Mesenchymal stem cell (in vitro differentiated cells and primary cell): ENCODE measurements around the gene TLL1.

Experiments
- DNase-seq: peaks from one replicate; pipeline ENCODE4 v3.0.0-alpha.2; 2013
- H2AFZ ChIP-seq: one replicate; pipeline ENCODE4 v1.6.1; 2013; ENCODE audit warnings: low read depth, mild to moderate bottlenecking, control low read depth, inconsistent platforms, low read length, moderate library complexity
- H2AK5ac ChIP-seq: 2 replicates; pipeline ENCODE4 v1.6.1; 2013; ENCODE audit warnings: low read length, moderate library complexity, mild to moderate bottlenecking, inconsistent platforms; ENCODE audit not compliant: severe bottlenecking
- H2BK120ac ChIP-seq: one replicate; pipeline ENCODE4 v1.6.1; 2013; ENCODE audit warnings: low read depth, mild to moderate bottlenecking, inconsistent platforms, low read length, moderate library complexity
- H2BK12ac ChIP-seq, 2 experiments: one replicate each; pipeline ENCODE4 v1.6.1; 2013; ENCODE audit warnings: inconsistent platforms in 2 of 2, low read length in 2 of 2, mild to moderate bottlenecking in 2 of 2, moderate library complexity in 2 of 2, control low read depth in 1 of 2
- H2BK15ac ChIP-seq: one replicate; pipeline ENCODE4 v1.6.1; 2013; ENCODE audit warnings: mild to moderate bottlenecking, low read depth, inconsistent platforms; ENCODE audit not compliant: poor library complexity, severe bottlenecking
- H2BK5ac ChIP-seq: 2 replicates; pipeline ENCODE4 v1.6.1; 2013; ENCODE audit warnings: low read depth, mild to moderate bottlenecking, low read length, control low read depth, inconsistent platforms; ENCODE audit not compliant: poor library complexity, severe bottlenecking
- H3K14ac ChIP-seq, 2 experiments: one replicate each; pipeline ENCODE4 v1.6.1; 2013; ENCODE audit warnings: inconsistent platforms in 2 of 2, low read length in 2 of 2, control low read depth in 1 of 2, mild to moderate bottlenecking in 1 of 2, moderate library complexity in 1 of 2
- H3K18ac ChIP-seq, 2 experiments: one replicate each; pipeline ENCODE4 v1.6.1; 2013; ENCODE audit warnings: inconsistent platforms in 2 of 2, low read length in 2 of 2, control low read depth in 1 of 2, low read depth in 1 of 2, mild to moderate bottlenecking in 1 of 2
- H3K23ac ChIP-seq, 2 experiments: one replicate each; pipeline ENCODE4 v1.6.1; 2013; ENCODE audit warnings: inconsistent platforms in 2 of 2, low read length in 2 of 2, mild to moderate bottlenecking in 2 of 2, moderate library complexity in 2 of 2, control low read depth in 1 of 2
- H3K27ac ChIP-seq: 2 replicates; pipeline ENCODE4 v1.5.1; 2013; ENCODE audit warnings: mild to moderate bottlenecking, moderate library complexity, low read length, control low read depth, inconsistent platforms; ENCODE audit not compliant: poor library complexity, severe bottlenecking
- H3K27me3 ChIP-seq, 2 experiments: 2 replicates each; pipeline versions ENCODE4 v1.6.1 to v1.7.0; 2013; ENCODE audit warnings: low read length in 2 of 2, mild to moderate bottlenecking in 2 of 2, moderate library complexity in 2 of 2, control low read depth in 1 of 2, inconsistent platforms in 1 of 2; ENCODE audit not compliant: control insufficient read depth in 1 of 2, insufficient read depth in 1 of 2
- H3K36me3 ChIP-seq, 2 experiments: 2 replicates each; pipeline versions ENCODE4 v1.6.1 to v1.7.0; 2013; ENCODE audit warnings: low read length in 2 of 2, control low read depth in 1 of 2, inconsistent platforms in 1 of 2, low read depth in 1 of 2, mild to moderate bottlenecking in 1 of 2; ENCODE audit not compliant: insufficient read depth in 2 of 2, control insufficient read depth in 1 of 2
- H3K4ac ChIP-seq, 2 experiments: one replicate each; pipeline ENCODE4 v1.6.1; 2013; ENCODE audit warnings: inconsistent platforms in 2 of 2, low read length in 2 of 2, mild to moderate bottlenecking in 2 of 2, moderate library complexity in 2 of 2, control low read depth in 1 of 2, low read depth in 1 of 2
- H3K4me1 ChIP-seq: 2 replicates; pipeline ENCODE4 v1.6.1; 2013; ENCODE audit warnings: low read depth, low read length, control low read depth; ENCODE audit not compliant: control insufficient read depth, insufficient read depth
- H3K4me2 ChIP-seq: 2 replicates; pipeline ENCODE4 v1.6.1; 2013; ENCODE audit warnings: low read length, mild to moderate bottlenecking, inconsistent platforms; ENCODE audit not compliant: poor library complexity, severe bottlenecking
- H3K4me3 ChIP-seq, 2 experiments: 2 replicates each; pipeline versions ENCODE4 v1.5.1 to v1.7.0; 2013; ENCODE audit warnings: low read length in 2 of 2, mild to moderate bottlenecking in 2 of 2, control low read depth in 1 of 2, low read depth in 1 of 2; ENCODE audit not compliant: insufficient read depth in 1 of 2
- H3K79me1 ChIP-seq: replicated peaks from 2 replicates; pipeline ENCODE4 v1.6.1; 2013; ENCODE audit warnings: mild to moderate bottlenecking, control low read depth, low read length, inconsistent platforms; ENCODE audit not compliant: poor library complexity, severe bottlenecking
- H3K9ac ChIP-seq: 2 replicates; pipeline ENCODE4 v1.7.0; 2013; ENCODE audit warnings: mild to moderate bottlenecking, low read length, moderate library complexity
- H3K9me3 ChIP-seq: 2 replicates; pipeline ENCODE4 v1.7.0; 2013; ENCODE audit warnings: mild to moderate bottlenecking, low read length; ENCODE audit not compliant: control insufficient read depth
- H4K8ac ChIP-seq: one replicate; pipeline ENCODE4 v1.6.1; 2013; ENCODE audit warnings: inconsistent platforms, mild to moderate bottlenecking, low read length, moderate library complexity
- H4K91ac ChIP-seq: one replicate; pipeline ENCODE4 v1.6.1; 2013; ENCODE audit warnings: mild to moderate bottlenecking, low read length, inconsistent platforms
- WGBS: methylation state at CpG from one replicate; pipeline ENCODE4 v1.1.7; 2013; ENCODE audit warnings: mixed read lengths; 5-methylcytosine and 5-hydroxymethylcytosine counted together

The TLL1 gene

GRCh38 chr4:165947019-165947418, 74.0 kb downstream of the TLL1 start:
- H2AK5ac ChIP-seq, result no peak overlapping the region
- no peak overlapping the region for H4K91ac ChIP-seq
- no peak overlapping the region for H3K4me3 ChIP-seq
- H2AFZ ChIP-seq, result no peak overlapping the region
- H3K4me1 ChIP-seq, result no peaks in the 10 kb centered on the region
- DNase-seq, result no peak
- H3K36me3 ChIP-seq, result no peaks in the 10 kb centered on the region
- no peaks in the 10 kb centered on the region for H3K9me3 ChIP-seq
- no peak overlapping the region for H4K8ac ChIP-seq
- no peak overlapping the region for H3K23ac ChIP-seq
- no peaks in the 10 kb centered on the region for H3K27me3 ChIP-seq
- H3K14ac ChIP-seq, result no peak overlapping the region
- no peak overlapping the region for H3K9ac ChIP-seq
- H2BK5ac ChIP-seq, result no peak overlapping the region
- H3K4me2 ChIP-seq, result no peak overlapping the region
- no peak overlapping the region for H3K27ac ChIP-seq
- no peak overlapping the region for H3K18ac ChIP-seq
- no peak overlapping the region for H2BK15ac ChIP-seq
- H2BK120ac ChIP-seq, result no peak overlapping the region
- 89% methylated on average over 3 of the region's 3 CpGs for WGBS
- no peaks in the 10 kb centered on the region for H3K79me1 ChIP-seq
- no peak overlapping the region for H2BK12ac ChIP-seq
- H3K4ac ChIP-seq, result no peak overlapping the region

- H3K27ac ChIP-seq, result no peak overlapping the region
- H3K4me2 ChIP-seq, result no peak overlapping the region
- H3K9me3 ChIP-seq, result no peaks in the 10 kb centered on the region
- no peak overlapping the region for H2BK5ac ChIP-seq
- no peak overlapping the region for H3K23ac ChIP-seq
- no peak overlapping the region for H4K8ac ChIP-seq
- no peak overlapping the region for H3K4ac ChIP-seq
- H3K27me3 ChIP-seq, result no peaks in the 10 kb centered on the region
- H4K91ac ChIP-seq, result no peak overlapping the region
- no peak overlapping the region for H3K14ac ChIP-seq
- no peak overlapping the region for H2BK15ac ChIP-seq
- H3K4me1 ChIP-seq, result no peaks in the 10 kb centered on the region
- H2BK120ac ChIP-seq, result no peak overlapping the region
- no peak overlapping the region for H2BK12ac ChIP-seq
- DNase-seq, result no peak
- H3K4me3 ChIP-seq, result no peak overlapping the region
- H3K79me1 ChIP-seq, result no peaks in the 10 kb centered on the region
- no peak overlapping the region for H2AK5ac ChIP-seq
- no peaks in the 10 kb centered on the region for H3K36me3 ChIP-seq
- no peak overlapping the region for H2AFZ ChIP-seq
- no peak overlapping the region for H3K18ac ChIP-seq
- no peak overlapping the region for H3K9ac ChIP-seq
- WGBS, result 54% methylated on average over 3 of the region's 4 CpGs
Measured at GRCh38 chr4:165953181-165953580, 80.1 kb downstream of the TLL1 start.

GRCh38 chr4:165963621-165964020, 90.6 kb downstream of the TLL1 start:
- H3K4me2 ChIP-seq, result no peak overlapping the region
- no peaks in the 10 kb centered on the region for H3K36me3 ChIP-seq
- H3K9ac ChIP-seq, result no peak overlapping the region
- no peak overlapping the region for H3K27ac ChIP-seq
- H3K27me3 ChIP-seq, result no peaks in the 10 kb centered on the region
- no peak for DNase-seq
- WGBS, result 74% methylated on average over 1 of the region's 2 CpGs
- H2BK15ac ChIP-seq, result no peak overlapping the region
- no peak overlapping the region for H4K91ac ChIP-seq
- H3K4ac ChIP-seq, result no peak overlapping the region
- H3K14ac ChIP-seq, result no peak overlapping the region
- no peaks in the 10 kb centered on the region for H3K4me1 ChIP-seq
- no peak overlapping the region for H3K23ac ChIP-seq
- H4K8ac ChIP-seq, result no peak overlapping the region
- H2AFZ ChIP-seq, result no peak overlapping the region
- H2BK120ac ChIP-seq, result no peak overlapping the region
- no peak overlapping the region for H2AK5ac ChIP-seq
- H3K79me1 ChIP-seq, result no peaks in the 10 kb centered on the region
- peaks cover 12% of the 10 kb centered on the region for H3K9me3 ChIP-seq
- no peak overlapping the region for H3K4me3 ChIP-seq
- H2BK5ac ChIP-seq, result no peak overlapping the region
- no peak overlapping the region for H3K18ac ChIP-seq
- no peak overlapping the region for H2BK12ac ChIP-seq

GRCh38 chr4:165964591-165964990, 91.6 kb downstream of the TLL1 start:
- Histone ChIP-seq H2AFZ (no peak overlapping the region), H3K9me3 (peaks cover 12% of the 10 kb centered on the region), H3K27me3 (no peaks in the 10 kb centered on the region), H3K23ac (no peak overlapping the region), H3K4me3 (no peak overlapping the region), H3K4me2 (no peak overlapping the region), H3K4ac (no peak overlapping the region), H3K27ac (no peak overlapping the region), H3K9ac (no peak overlapping the region), H2BK12ac (no peak overlapping the region), H3K14ac (no peak overlapping the region), H2AK5ac (no peak overlapping the region), H3K79me1 (no peaks in the 10 kb centered on the region), H3K4me1 (no peaks in the 10 kb centered on the region), H4K91ac (no peak overlapping the region), H4K8ac (no peak overlapping the region), H2BK5ac (no peak overlapping the region), H3K18ac (no peak overlapping the region), H2BK15ac (no peak overlapping the region), H2BK120ac (no peak overlapping the region), H3K36me3 (no peaks in the 10 kb centered on the region)
- 96% methylated on average over 3 of the region's 5 CpGs for WGBS
- DNase-seq, result no peak
